HepG2 (cell line): ENCODE results near the gene MEGF11. TPM values are rescaled to one million over a fixed set of nuclear protein-coding genes. Genes with fewer than 3 reads are reported as not detected.

Experiments
- DR1 ChIP-seq: sonication (generic); formaldehyde crosslinking; IDR thresholded peaks from 2 replicates; pipeline ENCODE4 v1.8.0; 2021; ENCODE audit warnings: mild to moderate bottlenecking, missing genetic modification reagents, inconsistent platforms
- ETV5 ChIP-seq: IDR thresholded peaks from 2 replicates; pipeline ENCODE4 v1.6.1; 2018; ENCODE audit warnings: missing biosample characterization, missing genetic modification reagents, inconsistent platforms, borderline replicate concordance
- GATAD1 ChIP-seq: IDR thresholded peaks from 2 replicates; pipeline ENCODE4 v1.6.1; 2016; ENCODE audit warnings: missing genetic modification reagents, missing compliant biosample characterization
- GPN1 ChIP-seq: sonication (generic); formaldehyde crosslinking; IDR thresholded peaks from 2 replicates; pipeline ENCODE4 v1.5.1; 2020; ENCODE audit warnings: missing genetic modification reagents, borderline replicate concordance
- HNRNPL ChIP-seq: fragments of 200-400 bp; formaldehyde crosslinking; IDR thresholded peaks from 2 replicates; pipeline ENCODE4 v1.6.1; 2017; ENCODE audit warnings: mild to moderate bottlenecking, low read depth, low read length
- HNRNPLL ChIP-seq: fragments of 200-400 bp; formaldehyde crosslinking; IDR thresholded peaks from 2 replicates; pipeline ENCODE4 v1.6.1; 2017; ENCODE audit warnings: mild to moderate bottlenecking, low read depth, low read length; ENCODE audit not compliant: poor library complexity, severe bottlenecking
- IRF9 ChIP-seq: sonication (generic); formaldehyde crosslinking; IDR thresholded peaks from 2 replicates; pipeline ENCODE4 v1.8.0; 2022; ENCODE audit warnings: missing genetic modification reagents, mild to moderate bottlenecking, borderline replicate concordance
- KMT2A ChIP-seq: sonication (generic); formaldehyde crosslinking; IDR thresholded peaks from 2 replicates; pipeline ENCODE4 v1.4.0; 2020; ENCODE audit warnings: missing genetic modification reagents
- NBN ChIP-seq: fragments of 450-650 bp; conservative IDR thresholded peaks from 2 replicates; pipeline ENCODE4 v1.6.1; 2017
- NFATC3 ChIP-seq: sonication (generic); formaldehyde crosslinking; IDR thresholded peaks from 2 replicates; pipeline ENCODE4 v1.5.1; 2020; ENCODE audit warnings: mild to moderate bottlenecking, missing genetic modification reagents
- NFYC ChIP-seq: IDR thresholded peaks from 2 replicates; pipeline ENCODE4 v1.6.1; 2016; ENCODE audit warnings: missing genetic modification reagents, missing compliant biosample characterization
- PCBP1 ChIP-seq: fragments of 200-400 bp; formaldehyde crosslinking; IDR thresholded peaks from 2 replicates; pipeline ENCODE4 v1.6.1; 2017; ENCODE audit warnings: mild to moderate bottlenecking, low read depth, low read length, borderline replicate concordance
- RORA ChIP-seq: sonication (generic); formaldehyde crosslinking; IDR thresholded peaks from 2 replicates; pipeline ENCODE4 v1.5.0; 2020; ENCODE audit warnings: mild to moderate bottlenecking, missing genetic modification reagents, moderate library complexity
- SIX1 ChIP-seq: sonication (generic); formaldehyde crosslinking; IDR thresholded peaks from 2 replicates; pipeline ENCODE4 v1.4.0; 2020; ENCODE audit warnings: missing genetic modification reagents, borderline replicate concordance
- STAT6 ChIP-seq: sonication (generic); formaldehyde crosslinking; IDR thresholded peaks from 2 replicates; pipeline ENCODE4 v1.4.0; 2020; ENCODE audit warnings: missing genetic modification reagents, mild to moderate bottlenecking, borderline replicate concordance
- TIGD3 ChIP-seq: sonication (generic); formaldehyde crosslinking; IDR thresholded peaks from 2 replicates; pipeline ENCODE4 v1.5.1; 2020; ENCODE audit warnings: mild to moderate bottlenecking, missing genetic modification reagents, borderline replicate concordance
- XRCC5 ChIP-seq: fragments of 200-400 bp; formaldehyde crosslinking; optimal IDR thresholded peaks from 2 replicates; pipeline ENCODE3; 2017; ENCODE audit warnings: mild to moderate bottlenecking, low read length
- ZNF230 ChIP-seq: sonication (generic); formaldehyde crosslinking; IDR thresholded peaks from 2 replicates; pipeline ENCODE4 v1.4.0; 2020; ENCODE audit warnings: mild to moderate bottlenecking, missing genetic modification reagents
- ZNF558 ChIP-seq: sonication (generic); formaldehyde crosslinking; IDR thresholded peaks from 2 replicates; pipeline ENCODE4 v1.9.0; 2022; ENCODE audit warnings: mild to moderate bottlenecking, missing genetic modification reagents, borderline replicate concordance
- ZNF749 ChIP-seq: sonication (generic); formaldehyde crosslinking; IDR thresholded peaks from 2 replicates; pipeline ENCODE4 v1.8.0; 2022; ENCODE audit warnings: mild to moderate bottlenecking, missing genetic modification reagents, moderate library complexity, borderline replicate concordance
- ZNF780A ChIP-seq: sonication (generic); formaldehyde crosslinking; IDR thresholded peaks from 2 replicates; pipeline ENCODE4 v1.8.0; 2022; ENCODE audit warnings: mild to moderate bottlenecking, missing genetic modification reagents, moderate library complexity
- polyA plus RNA-seq, 8 experiments: library from polyadenylated mRNA; depleted of rRNA in 3 of 8; stranded (reverse) in 7 of 8; unstranded in 1 of 8; fragments of >200 nt; fragmentation: Illumina TruSeq in 4 of 8; extraction: Trizol in 4 of 8; gene quantifications; 2 replicates each; pipeline versions ENCODE4 v1.2.1 to v1.2.3, GENCODE V29; 2011 to 2016; ENCODE audit warnings: low read depth in 4 of 8, missing spikeins in 1 of 8, mixed read lengths in 1 of 8; ENCODE audit not compliant: insufficient read depth in 1 of 8
- total RNA-seq, 5 experiments: library from RNA; depleted of rRNA; stranded (reverse); fragments of >200 nt; fragmentation: Illumina TruSeq; extraction: Trizol; gene quantifications; 2 replicates each; pipeline ENCODE4 v1.2.3, GENCODE V29; 2016; ENCODE audit warnings: low read depth in 1 of 5
- TF ChIP-seq, protein P1 (sequence below): sonication (generic); formaldehyde crosslinking; IDR thresholded peaks from 2 replicates; pipeline ENCODE4 v1.5.0; 2020; ENCODE audit warnings: mild to moderate bottlenecking, missing genetic modification reagents, moderate library complexity

The MEGF11 gene
- total and polyA plus RNA-seq, 2 of the 13 experiments (the other 11 are each of a cell fraction or from before 2014, with no cell fraction given): not detected

- TF ChIP-seq GPN1 (CRISPR knock-in tag): no peak
- TF ChIP-seq STAT6 (CRISPR knock-in tag): no peak
- TF ChIP-seq ZNF749 (CRISPR knock-in tag): no peak
- TF ChIP-seq HNRNPLL: peak; percentile 69
- TF ChIP-seq ZNF230: no peak
- TF ChIP-seq NFYC (CRISPR knock-in tag): no peak
- TF ChIP-seq, protein P1, sequence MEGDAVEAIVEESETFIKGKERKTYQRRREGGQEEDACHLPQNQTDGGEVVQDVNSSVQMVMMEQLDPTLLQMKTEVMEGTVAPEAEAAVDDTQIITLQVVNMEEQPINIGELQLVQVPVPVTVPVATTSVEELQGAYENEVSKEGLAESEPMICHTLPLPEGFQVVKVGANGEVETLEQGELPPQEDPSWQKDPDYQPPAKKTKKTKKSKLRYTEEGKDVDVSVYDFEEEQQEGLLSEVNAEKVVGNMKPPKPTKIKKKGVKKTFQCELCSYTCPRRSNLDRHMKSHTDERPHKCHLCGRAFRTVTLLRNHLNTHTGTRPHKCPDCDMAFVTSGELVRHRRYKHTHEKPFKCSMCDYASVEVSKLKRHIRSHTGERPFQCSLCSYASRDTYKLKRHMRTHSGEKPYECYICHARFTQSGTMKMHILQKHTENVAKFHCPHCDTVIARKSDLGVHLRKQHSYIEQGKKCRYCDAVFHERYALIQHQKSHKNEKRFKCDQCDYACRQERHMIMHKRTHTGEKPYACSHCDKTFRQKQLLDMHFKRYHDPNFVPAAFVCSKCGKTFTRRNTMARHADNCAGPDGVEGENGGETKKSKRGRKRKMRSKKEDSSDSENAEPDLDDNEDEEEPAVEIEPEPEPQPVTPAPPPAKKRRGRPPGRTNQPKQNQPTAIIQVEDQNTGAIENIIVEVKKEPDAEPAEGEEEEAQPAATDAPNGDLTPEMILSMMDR: peak; percentile 56
- TF ChIP-seq ZNF780A: no peak
- peak; percentile 64; the same call in 1 of the 2 replicates for TF ChIP-seq HNRNPL
- no peak for TF ChIP-seq ZNF558 (CRISPR knock-in tag)
- no peak for TF ChIP-seq GATAD1
- no peak for TF ChIP-seq KMT2A (CRISPR knock-in tag)
- TF ChIP-seq TIGD3: no peak
- TF ChIP-seq ETV5 (CRISPR knock-in tag): no peak
- TF ChIP-seq IRF9: no peak
- no peak for TF ChIP-seq SIX1 (CRISPR knock-in tag)
- peak; percentile 14 for TF ChIP-seq XRCC5
- TF ChIP-seq RORA: no peak
- no peak for TF ChIP-seq NFATC3 (CRISPR knock-in tag)
- no peak for TF ChIP-seq DR1
- TF ChIP-seq NBN: no peak
- no peak for TF ChIP-seq PCBP1
Observed at GRCh38 chr15:65981837-65982626, 271.5 kb downstream of the MEGF11 start (continued).
